ENCODE measurements around the gene DSCAM.
"Not testable (repeated sequence)": the region's sequence is repeated elsewhere in the genome, so short reads cannot be mapped to it uniquely, and the experiment has no call there.

The DSCAM gene

GRCh38 chr21:40489001-40489400, 358.0 kb downstream of the DSCAM start:
- Mint-ChIP-seq H3K9me3 (peaks cover 39% of the 10 kb centered on the region), H3K36me3 (ENCODE audit: low read depth) (peaks cover 3% of the 10 kb centered on the region), H3K4me1 (ENCODE audit: low read depth) (no peaks in the 10 kb centered on the region), H3K27ac (no peak overlapping the region), H3K4me3 (no peak overlapping the region), H3K27me3 (ENCODE audit: low read depth) (no peaks in the 10 kb centered on the region)

DNA sequence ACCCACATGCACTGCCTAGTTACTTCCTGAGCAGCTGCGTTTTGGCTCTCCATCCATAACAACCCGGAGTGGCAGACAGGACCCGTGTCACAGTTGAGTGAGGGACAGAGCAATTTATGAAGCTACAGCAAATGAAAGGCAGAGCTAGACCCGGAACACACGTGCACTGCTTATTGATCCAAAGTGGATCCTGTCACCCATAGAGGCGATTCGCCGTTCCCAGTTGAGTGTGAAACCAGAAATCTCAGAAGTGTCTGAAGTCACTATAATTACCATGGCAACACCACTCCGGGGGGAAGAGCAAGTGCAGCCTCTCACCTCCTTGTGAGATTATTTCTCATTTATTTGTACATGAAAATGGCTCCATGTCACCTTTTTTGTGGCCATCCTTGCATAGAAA, 365.2 kb downstream of the DSCAM start:
- Mint-ChIP-seq H3K9me3 (peaks cover 8% of the 10 kb centered on the region), H3K27me3 (ENCODE audit: low read depth) (no peaks in the 10 kb centered on the region), H3K36me3 (ENCODE audit: low read depth) (no peaks in the 10 kb centered on the region), H3K4me1 (ENCODE audit: low read depth) (no peaks in the 10 kb centered on the region), H3K27ac (no peak overlapping the region), H3K4me3 (no peak overlapping the region)

- Mint-ChIP-seq H3K4me1 (ENCODE audit: low read depth) (no peaks in the 10 kb centered on the region), H3K4me3 (no peak overlapping the region), H3K9me3 (peaks cover 7% of the 10 kb centered on the region), H3K27ac (no peak overlapping the region), H3K36me3 (ENCODE audit: low read depth) (no peaks in the 10 kb centered on the region), H3K27me3 (ENCODE audit: low read depth) (no peaks in the 10 kb centered on the region)
Measured at GRCh38 chr21:40474513-40474912, 372.4 kb downstream of the DSCAM start.

DNA sequence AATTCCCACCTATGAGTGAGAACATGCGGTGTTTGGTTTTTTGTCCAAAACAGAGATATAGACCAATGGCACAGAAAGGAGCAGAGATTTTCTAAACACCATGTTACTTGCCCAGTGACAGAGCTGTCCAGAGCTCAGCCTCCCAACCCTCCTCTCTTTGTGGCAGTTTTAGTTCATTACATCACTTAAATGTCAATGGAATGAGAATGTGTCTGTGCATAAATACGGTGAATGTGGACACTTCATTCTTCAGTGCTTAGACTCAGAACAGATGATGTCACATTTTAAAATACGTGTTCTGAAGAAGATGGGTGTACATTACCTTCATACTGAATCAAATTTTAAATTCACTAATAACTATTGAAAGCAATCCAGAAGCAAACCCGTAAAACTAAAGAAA, 374.9 kb downstream of the DSCAM start:
- Mint-ChIP-seq H3K27me3 (ENCODE audit: low read depth) (no peaks in the 10 kb centered on the region), H3K9me3 (no peaks in the 10 kb centered on the region), H3K36me3 (ENCODE audit: low read depth) (no peaks in the 10 kb centered on the region), H3K27ac (no peak overlapping the region), H3K4me1 (ENCODE audit: low read depth) (no peaks in the 10 kb centered on the region), H3K4me3 (no peak overlapping the region)

DNA sequence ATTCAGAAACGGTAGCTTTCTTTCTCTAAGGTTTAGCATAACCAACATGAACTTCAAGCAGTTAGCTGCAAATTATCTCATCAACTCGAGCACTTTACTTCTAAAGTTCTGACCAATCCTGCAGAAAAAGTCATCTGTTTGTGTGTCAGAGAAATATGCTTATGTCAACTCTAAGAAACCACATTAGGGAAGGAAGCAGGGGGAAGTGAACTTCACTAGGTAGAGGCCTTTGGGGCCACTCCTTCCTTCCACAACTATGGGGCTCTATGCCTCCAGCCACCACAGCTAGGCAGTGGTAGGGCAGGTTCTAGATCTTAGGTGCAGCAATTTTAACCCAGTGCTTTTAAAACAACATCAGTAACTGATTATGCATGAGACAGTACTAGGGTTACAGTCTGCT, 375.9 kb downstream of the DSCAM start:
- Mint-ChIP-seq H3K9me3 (no peaks in the 10 kb centered on the region), H3K27me3 (ENCODE audit: low read depth) (no peaks in the 10 kb centered on the region), H3K4me1 (ENCODE audit: low read depth) (no peaks in the 10 kb centered on the region), H3K36me3 (ENCODE audit: low read depth) (no peaks in the 10 kb centered on the region), H3K4me3 (no peak overlapping the region), H3K27ac (no peak overlapping the region)

- H3K4me1 Mint-ChIP-seq (ENCODE audit: low read depth): no peaks in the 10 kb centered on the region
- no peak overlapping the region for H3K4me3 Mint-ChIP-seq
- H3K36me3 Mint-ChIP-seq (ENCODE audit: low read depth): no peaks in the 10 kb centered on the region
- no peaks in the 10 kb centered on the region for H3K27me3 Mint-ChIP-seq (ENCODE audit: low read depth)
- no peak overlapping the region for H3K27ac Mint-ChIP-seq
- no peaks in the 10 kb centered on the region for H3K9me3 Mint-ChIP-seq
Measured at GRCh38 chr21:40466893-40467483, 380.0 kb downstream of the DSCAM start.

DNA sequence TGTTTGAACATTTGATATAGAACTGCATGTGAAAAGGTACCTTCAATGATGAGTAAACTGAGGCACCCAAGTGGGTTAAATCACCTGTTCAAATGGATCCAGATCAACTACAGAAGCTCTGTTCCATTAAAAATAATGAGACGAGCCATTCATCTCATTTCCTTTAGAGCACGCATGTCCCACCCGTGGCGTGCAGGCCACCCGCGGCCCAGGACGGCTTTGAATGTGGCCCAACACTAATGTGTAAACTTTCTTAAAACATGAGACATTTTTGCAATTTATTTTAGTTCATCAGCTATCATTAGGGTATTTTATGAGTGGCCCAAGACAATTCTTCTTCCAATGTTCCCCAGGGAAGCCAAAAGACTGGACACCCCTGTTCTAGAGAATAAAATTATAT, 381.6 kb downstream of the DSCAM start:
- no peak overlapping the region for H3K4me3 Mint-ChIP-seq
- no peaks in the 10 kb centered on the region for H3K4me1 Mint-ChIP-seq (ENCODE audit: low read depth)
- no peaks in the 10 kb centered on the region for H3K27me3 Mint-ChIP-seq (ENCODE audit: low read depth)
- H3K36me3 Mint-ChIP-seq (ENCODE audit: low read depth): no peaks in the 10 kb centered on the region
- H3K27ac Mint-ChIP-seq: no peak overlapping the region
- H3K9me3 Mint-ChIP-seq: no peaks in the 10 kb centered on the region

DNA sequence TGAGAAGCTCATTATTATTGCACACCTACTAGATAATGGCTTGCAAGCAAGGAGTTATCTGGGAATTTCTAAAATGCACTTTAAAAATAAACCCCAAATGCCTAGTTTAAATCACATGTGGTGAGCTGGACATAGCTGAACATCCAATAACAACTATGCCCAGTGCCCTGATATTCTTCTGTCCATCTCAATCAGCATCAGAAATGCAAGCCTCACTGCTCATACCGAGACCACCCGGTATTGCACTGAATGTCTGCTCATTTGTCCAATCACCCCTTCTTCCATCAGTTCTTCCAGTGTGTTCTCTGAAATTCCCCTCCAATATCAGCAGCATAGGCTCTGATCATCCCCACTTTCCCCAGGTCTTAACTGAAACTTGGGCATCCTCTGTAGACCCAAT, 383.8 kb downstream of the DSCAM start:
- H3K36me3 Mint-ChIP-seq (ENCODE audit: low read depth): no peaks in the 10 kb centered on the region

DNA sequence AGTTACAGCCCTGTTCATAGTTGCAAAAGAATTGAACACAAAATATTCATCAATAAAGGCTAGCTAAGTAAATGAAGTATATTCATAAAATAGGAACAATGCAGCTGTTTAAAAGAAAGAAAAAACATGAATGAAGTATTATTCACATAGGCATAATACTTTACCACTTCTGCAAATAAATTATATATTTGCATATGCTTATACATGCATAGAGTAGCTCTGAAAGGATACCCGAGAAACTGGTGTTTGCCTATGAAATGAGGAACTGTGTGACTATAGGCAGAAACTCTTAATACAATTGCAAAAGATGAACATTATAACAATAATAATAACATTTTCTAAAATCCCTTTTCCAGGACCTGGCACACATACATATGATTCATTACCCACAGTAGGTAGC, 385.9 kb downstream of the DSCAM start:
- no peaks in the 10 kb centered on the region for H3K4me1 Mint-ChIP-seq (ENCODE audit: low read depth)
- no peaks in the 10 kb centered on the region for H3K9me3 Mint-ChIP-seq
- no peaks in the 10 kb centered on the region for H3K36me3 Mint-ChIP-seq (ENCODE audit: low read depth)
- no peaks in the 10 kb centered on the region for H3K27me3 Mint-ChIP-seq (ENCODE audit: low read depth)
- no peak overlapping the region for H3K27ac Mint-ChIP-seq
- no peak overlapping the region for H3K4me3 Mint-ChIP-seq

More for the DNA sequence above, 383.8 kb downstream of the DSCAM start:
- Mint-ChIP-seq H3K27me3 (ENCODE audit: low read depth) (no peaks in the 10 kb centered on the region), H3K4me1 (ENCODE audit: low read depth) (no peaks in the 10 kb centered on the region), H3K4me3 (no peak overlapping the region), H3K9me3 (no peaks in the 10 kb centered on the region), H3K27ac (no peak overlapping the region)

GRCh38 chr21:40457741-40458140, 389.2 kb downstream of the DSCAM start:
- H3K4me1 Mint-ChIP-seq (ENCODE audit: low read depth): no peaks in the 10 kb centered on the region
- H3K27me3 Mint-ChIP-seq (ENCODE audit: low read depth): no peaks in the 10 kb centered on the region
- no peak overlapping the region for H3K27ac Mint-ChIP-seq
- H3K36me3 Mint-ChIP-seq (ENCODE audit: low read depth): no peaks in the 10 kb centered on the region
- H3K4me3 Mint-ChIP-seq: no peak overlapping the region
- no peaks in the 10 kb centered on the region for H3K9me3 Mint-ChIP-seq

GRCh38 chr21:40454057-40454456, 392.9 kb downstream of the DSCAM start:
- Mint-ChIP-seq H3K4me1 (ENCODE audit: low read depth) (no peaks in the 10 kb centered on the region), H3K27ac (no peak overlapping the region), H3K27me3 (ENCODE audit: low read depth) (no peaks in the 10 kb centered on the region), H3K36me3 (ENCODE audit: low read depth) (no peaks in the 10 kb centered on the region), H3K4me3 (no peak overlapping the region), H3K9me3 (no peaks in the 10 kb centered on the region)

GRCh38 chr21:40453183-40453582, 393.8 kb downstream of the DSCAM start:
- Mint-ChIP-seq H3K36me3 (ENCODE audit: low read depth) (no peaks in the 10 kb centered on the region), H3K9me3 (no peaks in the 10 kb centered on the region), H3K27ac (no peak overlapping the region), H3K4me3 (no peak overlapping the region), H3K27me3 (ENCODE audit: low read depth) (no peaks in the 10 kb centered on the region), H3K4me1 (ENCODE audit: low read depth) (no peaks in the 10 kb centered on the region)

DNA sequence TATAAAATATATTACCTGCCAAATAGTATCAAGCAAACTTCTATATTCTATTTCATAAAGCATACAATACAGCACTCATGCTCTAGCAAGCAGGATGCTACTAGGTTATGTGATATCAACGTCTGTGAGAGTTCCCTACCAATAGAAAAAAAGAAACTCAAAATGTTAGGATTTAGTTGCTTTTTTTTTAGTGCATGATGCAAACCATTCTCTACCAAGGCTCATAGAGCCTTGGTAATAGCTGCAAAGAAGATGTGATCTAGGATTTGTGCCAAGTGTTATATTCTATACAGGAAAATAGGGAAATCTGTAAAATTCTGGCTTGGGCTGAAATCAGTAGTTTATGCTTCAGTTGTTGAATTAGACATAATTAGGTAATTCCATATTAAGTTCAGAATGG, 394.4 kb downstream of the DSCAM start:
- Mint-ChIP-seq H3K4me3 (no peak overlapping the region), H3K27me3 (ENCODE audit: low read depth) (no peaks in the 10 kb centered on the region), H3K9me3 (no peaks in the 10 kb centered on the region), H3K4me1 (ENCODE audit: low read depth) (no peaks in the 10 kb centered on the region), H3K36me3 (ENCODE audit: low read depth) (no peaks in the 10 kb centered on the region), H3K27ac (no peak overlapping the region)

GRCh38 chr21:40447016-40447415, 399.9 kb downstream of the DSCAM start:
- Mint-ChIP-seq H3K27me3 (ENCODE audit: low read depth) (no peaks in the 10 kb centered on the region), H3K4me1 (ENCODE audit: low read depth) (no peaks in the 10 kb centered on the region), H3K27ac (no peak overlapping the region), H3K9me3 (peaks cover 11% of the 10 kb centered on the region), H3K4me3 (no peak overlapping the region), H3K36me3 (ENCODE audit: low read depth) (no peaks in the 10 kb centered on the region)

- no peak overlapping the region for H3K27ac Mint-ChIP-seq
- no peak overlapping the region for H3K4me3 Mint-ChIP-seq
- H3K4me1 Mint-ChIP-seq (ENCODE audit: low read depth): no peaks in the 10 kb centered on the region
- H3K27me3 Mint-ChIP-seq (ENCODE audit: low read depth): no peaks in the 10 kb centered on the region
- no peaks in the 10 kb centered on the region for H3K36me3 Mint-ChIP-seq (ENCODE audit: low read depth)
- peaks cover 11% of the 10 kb centered on the region for H3K9me3 Mint-ChIP-seq
Measured at GRCh38 chr21:40445349-40445921, 401.5 kb downstream of the DSCAM start.

- not testable (repeated sequence) for H3K27ac Mint-ChIP-seq; H3K36me3 Mint-ChIP-seq (ENCODE audit: low read depth); H3K4me3 Mint-ChIP-seq; H3K4me1 Mint-ChIP-seq (ENCODE audit: low read depth); H3K27me3 Mint-ChIP-seq (ENCODE audit: low read depth)
- peaks cover 20% of the 10 kb centered on the region for H3K9me3 Mint-ChIP-seq
Measured at GRCh38 chr21:40439581-40439980, 407.4 kb downstream of the DSCAM start.
